Activated B cell treated with CpG ODN at 0.5 μM for 24 hours (primary cell): ENCODE data around the gene PLEKHA8. TPM values are rescaled to one million over a fixed set of nuclear protein-coding genes. Genes with fewer than 3 reads are reported as not detected.
A peak's percentile ranks its signal among the peaks of the same experiment; 100 is the strongest.

Source experiments
- ATAC-seq: fragments of 200-7000 bp; cut with Tn5 transposase; one replicate; pipeline ENCODE4 v1.10.0; 2021; ENCODE audit warnings: low read depth, mild to moderate bottlenecking, moderate library complexity
- CTCF ChIA-PET: fragments of 350-600 bp; sonication (Branson Sonifier 250); formaldehyde crosslinking; loops from one replicate; lab custom pipeline; 2021; ENCODE audit warnings: antibody characterized with exemption; lab: Charles Lee
- POLR2A ChIA-PET: fragments of 350-600 bp; sonication (Branson Sonifier 250); formaldehyde crosslinking; loops from one replicate; lab custom pipeline; 2021; ENCODE audit warnings: antibody characterized with exemption; lab: Charles Lee
- DNase-seq: peaks from one replicate; pipeline ENCODE4 v3.0.0; 2022
- H3K27ac Mint-ChIP-seq: one replicate; pipeline ENCODE4 v1.8.0; 2020; ENCODE audit warnings: mixed read lengths
- H3K27me3 Mint-ChIP-seq: one replicate; pipeline ENCODE4 v1.8.0; 2021; ENCODE audit warnings: mixed read lengths
- H3K36me3 Mint-ChIP-seq: one replicate; pipeline ENCODE4 v1.8.0; 2021; ENCODE audit warnings: low read depth, mixed read lengths
- H3K4me1 Mint-ChIP-seq: one replicate; pipeline ENCODE4 v1.8.0; 2021; ENCODE audit warnings: mixed read lengths
- H3K4me3 Mint-ChIP-seq: one replicate; pipeline ENCODE4 v1.8.0; 2020; ENCODE audit warnings: mild to moderate bottlenecking, mixed read lengths
- H3K9me3 Mint-ChIP-seq: one replicate; pipeline ENCODE4 v1.8.0; 2020; ENCODE audit warnings: mixed read lengths
- CTCF ChIP-seq: fragments of 200-600 bp; IDR thresholded peaks from one replicate; pipeline ENCODE4 v1.8.0; 2022; ENCODE audit warnings: antibody characterized with exemption, mild to moderate bottlenecking
- intact Hi-C: fragments of 100-400 bp; cut with micrococcal nuclease; formaldehyde crosslinking; loops from one replicate; pipeline ENCODE4 v1.15.1; 2024
- total RNA-seq: library from RNA; stranded (reverse); gene quantifications from 2 replicates; pipeline ENCODE4 v1.2.3, GENCODE V29; 2022

PLEKHA8 gene
- total RNA-seq, 1 donor from 2014 or later, result 9.3 TPM

- no peak for DNase-seq
Measured at GRCh38 chr7:30163231-30163894, 135.2 kb downstream of the PLEKHA8 start.

GRCh38 chr7:30164567-30164966, 136.4 kb downstream of the PLEKHA8 start:
- ATAC-seq (peak; percentile 49), DNase-seq (no peak)
- CTCF ChIA-PET, result interaction anchor here (0.6 to 3.0 kb wide), 20 partner anchors 14 to 400 kb away, joined by 3 to 37 read pairs (median 4); partner anchors contain the start of genes MTURN and ZNRF2
- Mint-ChIP-seq H3K36me3 (no peaks in the 10 kb centered on the region), H3K4me1 (peaks cover 39% of the 10 kb centered on the region), H3K9me3 (no peaks in the 10 kb centered on the region), H3K27me3 (no peaks in the 10 kb centered on the region), H3K27ac (peak overlapping the region; percentile 38), H3K4me3 (no peak overlapping the region)
- intact Hi-C loops, result loop anchor here (1.0 to 5.0 kb wide), 10 partner anchors 62 to 400 kb away; partner anchors contain the start of genes GGCT and ZNRF2
- POLR2A ChIA-PET, result interaction anchor here (1.2 to 2.1 kb wide), 3 partner anchors 15 to 158 kb away, joined by 3 to 13 read pairs (median 4); partner anchors contain the start of gene ZNRF2
- TF ChIP-seq CTCF, result no peak

More at GRCh38 chr7:30163231-30163894, 135.2 kb downstream of the PLEKHA8 start:
- Mint-ChIP-seq H3K4me1 (peaks cover 50% of the 10 kb centered on the region), H3K9me3 (no peaks in the 10 kb centered on the region), H3K27me3 (no peaks in the 10 kb centered on the region), H3K27ac (peak overlapping the region; percentile 73), H3K4me3 (peak overlapping the region; percentile 66), H3K36me3 (no peaks in the 10 kb centered on the region)
- ATAC-seq, result peak; percentile 69
- intact Hi-C loops, result loop anchor here (2.0 to 5.0 kb wide), 2 partner anchors 29 to 284 kb away; partner anchors contain the start of gene MTURN
- ChIA-PET CTCF (interaction anchor here (2.0 to 3.0 kb wide), 3 partner anchors 19 to 189 kb away, joined by 7 to 37 read pairs (median 27); no protein-coding TSS in a partner anchor), POLR2A (interaction anchor here (0.8 to 2.1 kb wide), 3 partner anchors 63 to 159 kb away, joined by 3 to 13 read pairs (median 4); partner anchors contain the start of gene ZNRF2)
- TF ChIP-seq CTCF, result no peak

- Mint-ChIP-seq H3K9me3 (no peaks in the 10 kb centered on the region), H3K36me3 (no peaks in the 10 kb centered on the region), H3K27ac (no peak overlapping the region), H3K27me3 (no peaks in the 10 kb centered on the region), H3K4me3 (no peak overlapping the region), H3K4me1 (peaks cover 29% of the 10 kb centered on the region)
- no peak for ATAC-seq
- TF ChIP-seq CTCF, result no peak
- ChIA-PET CTCF (interaction anchor here (1.0 to 2.1 kb wide), 2 partner anchors 13 to 398 kb away, joined by 3 to 7 read pairs; no protein-coding TSS in a partner anchor), POLR2A (interaction anchor here (2.5 kb wide), 1 partner anchor 119 kb away, joined by 8 read pairs; the partner anchor contains the start of gene ZNRF2)
- intact Hi-C loops, result loop anchor here (2.0 kb wide), 1 partner anchor 339 kb away; the partner anchor contains the start of gene GGCT
- DNase-seq, result no peak
Measured at GRCh38 chr7:30165590-30165989, 137.4 kb downstream of the PLEKHA8 start.

- no peak overlapping the region for H3K4me3 Mint-ChIP-seq
- CTCF ChIA-PET, result interaction anchor here (0.8 to 2.1 kb wide), 3 partner anchors 12 to 398 kb away, joined by 3 to 7 read pairs (median 3); no protein-coding TSS in a partner anchor
- intact Hi-C loops, result no loop called here
- no peak for TF ChIP-seq CTCF
- ATAC-seq (no peak), DNase-seq (no peak)
- no peaks in the 10 kb centered on the region for H3K9me3 Mint-ChIP-seq
- POLR2A ChIA-PET, result interaction anchor here (1.0 to 2.5 kb wide), 2 partner anchors 13 to 118 kb away, joined by 3 to 8 read pairs; partner anchors contain the start of gene ZNRF2
- H3K36me3 Mint-ChIP-seq, result no peaks in the 10 kb centered on the region
- H3K27me3 Mint-ChIP-seq, result no peaks in the 10 kb centered on the region
- H3K4me1 Mint-ChIP-seq, result peaks cover 29% of the 10 kb centered on the region
- no peak overlapping the region for H3K27ac Mint-ChIP-seq
Measured at GRCh38 chr7:30166155-30166840, 138.1 kb downstream of the PLEKHA8 start.
